ENCODE measurements around the gene PARP12. TPM values are rescaled to one million over a fixed set of nuclear protein-coding genes. Genes with fewer than 3 reads are reported as not detected.

The PARP12 gene
- total RNA-seq, 1 donor from 2014 or later: 54.6 TPM

- intact Hi-C loops (cut with DNase I): no loop called here
- no peak for DNase-seq (ENCODE audit: low spot score in 2 of 2)
These were observed 15.6 kb upstream of the PARP12 start for GRCh38 chr7:140078392-140078791.

DNA sequence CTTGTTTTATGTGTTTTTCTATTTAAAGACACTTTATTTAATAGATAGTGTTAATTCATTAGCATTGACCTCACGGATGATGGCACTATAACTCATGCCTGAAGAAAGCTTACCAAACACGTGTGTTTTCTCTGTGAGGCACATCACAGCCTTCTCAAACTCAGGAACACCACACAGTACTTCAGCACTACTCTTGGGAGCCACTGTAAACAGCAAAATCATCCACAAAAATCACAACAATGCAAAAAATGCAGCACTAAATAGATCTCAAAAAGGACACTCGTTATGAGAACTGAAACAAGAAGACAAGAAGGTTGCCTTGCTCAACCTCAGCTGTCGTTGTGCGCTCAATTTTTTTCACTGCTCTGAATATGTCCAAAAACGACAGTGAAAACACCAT is 12.0 kb upstream of the PARP12 start:
- Histone ChIP-seq H3K4me1 (no peaks in the 10 kb centered on the region), H3K9me3 (no peaks in the 10 kb centered on the region), H3K36me3 (no peaks in the 10 kb centered on the region), H3K4me3 (no peak overlapping the region), H3K27me3 (no peaks in the 10 kb centered on the region), H3K27ac (no peak overlapping the region)
- TF ChIP-seq, protein P1, sequence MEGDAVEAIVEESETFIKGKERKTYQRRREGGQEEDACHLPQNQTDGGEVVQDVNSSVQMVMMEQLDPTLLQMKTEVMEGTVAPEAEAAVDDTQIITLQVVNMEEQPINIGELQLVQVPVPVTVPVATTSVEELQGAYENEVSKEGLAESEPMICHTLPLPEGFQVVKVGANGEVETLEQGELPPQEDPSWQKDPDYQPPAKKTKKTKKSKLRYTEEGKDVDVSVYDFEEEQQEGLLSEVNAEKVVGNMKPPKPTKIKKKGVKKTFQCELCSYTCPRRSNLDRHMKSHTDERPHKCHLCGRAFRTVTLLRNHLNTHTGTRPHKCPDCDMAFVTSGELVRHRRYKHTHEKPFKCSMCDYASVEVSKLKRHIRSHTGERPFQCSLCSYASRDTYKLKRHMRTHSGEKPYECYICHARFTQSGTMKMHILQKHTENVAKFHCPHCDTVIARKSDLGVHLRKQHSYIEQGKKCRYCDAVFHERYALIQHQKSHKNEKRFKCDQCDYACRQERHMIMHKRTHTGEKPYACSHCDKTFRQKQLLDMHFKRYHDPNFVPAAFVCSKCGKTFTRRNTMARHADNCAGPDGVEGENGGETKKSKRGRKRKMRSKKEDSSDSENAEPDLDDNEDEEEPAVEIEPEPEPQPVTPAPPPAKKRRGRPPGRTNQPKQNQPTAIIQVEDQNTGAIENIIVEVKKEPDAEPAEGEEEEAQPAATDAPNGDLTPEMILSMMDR (IDR thresholded peaks at IDR 0.05): no peak
- DNase-seq (ENCODE audit: low spot score in 2 of 2): no peak
- intact Hi-C loops (cut with DNase I): no loop called here

More at GRCh38 chr7:140078392-140078791, 15.6 kb upstream of the PARP12 start:
- H3K4me1 ChIP-seq: no peaks in the 10 kb centered on the region
- no peak overlapping the region for H3K4me3 ChIP-seq
- no peaks in the 10 kb centered on the region for H3K36me3 ChIP-seq
- H3K27ac ChIP-seq: no peak overlapping the region
- TF ChIP-seq, protein P1 (IDR thresholded peaks at IDR 0.05): no peak
- no peaks in the 10 kb centered on the region for H3K27me3 ChIP-seq
- no peaks in the 10 kb centered on the region for H3K9me3 ChIP-seq

- Histone ChIP-seq H3K27me3 (no peaks in the 10 kb centered on the region), H3K4me3 (no peak overlapping the region), H3K36me3 (no peaks in the 10 kb centered on the region), H3K27ac (no peak overlapping the region), H3K4me1 (no peaks in the 10 kb centered on the region), H3K9me3 (peaks cover 0 to 23% of the 10 kb centered on the region in 2 donors)
- DNase-seq (ENCODE audit: low spot score in 2 of 2): no peak
- intact Hi-C loops (cut with DNase I): no loop called here
- TF ChIP-seq, protein P1 (IDR thresholded peaks at IDR 0.05): no peak
These were observed 7.8 kb upstream of the PARP12 start for GRCh38 chr7:140070546-140070945.

DNA sequence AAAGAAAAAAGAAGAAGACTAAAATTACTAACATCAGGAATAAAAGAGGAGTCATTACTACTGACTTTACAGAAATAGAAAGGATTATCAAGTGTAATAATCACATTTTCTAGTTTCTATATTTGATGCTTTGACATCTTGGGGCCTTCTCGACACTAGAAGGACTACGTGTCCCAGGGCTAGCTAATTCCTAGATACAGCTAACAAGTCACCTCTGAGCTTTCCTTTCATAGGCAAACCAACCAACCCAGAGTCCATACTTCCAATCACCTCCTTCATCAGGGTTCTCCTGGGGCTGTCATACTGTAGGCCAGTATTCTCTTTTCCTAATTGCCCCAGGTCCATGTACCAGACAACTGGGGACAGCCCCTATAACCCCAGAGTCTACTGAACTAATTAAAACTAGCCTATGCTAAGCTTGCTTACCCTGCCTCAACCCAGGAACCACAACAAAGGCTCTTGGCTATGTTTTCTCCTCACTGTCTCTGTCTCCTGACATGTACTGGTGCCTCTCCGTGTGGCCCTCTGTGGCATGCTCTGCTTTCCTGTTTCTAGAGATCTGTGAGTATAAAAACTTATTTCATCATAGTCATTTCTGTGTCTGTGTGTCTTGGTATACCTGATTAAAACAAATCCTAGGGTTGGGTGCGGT is 6.7 kb upstream of the PARP12 start:
- no peaks in the 10 kb centered on the region for H3K27me3 ChIP-seq
- DNase-seq (ENCODE audit: low spot score in 2 of 2): no peak
- H3K4me1 ChIP-seq: no peaks in the 10 kb centered on the region
- H3K4me3 ChIP-seq: no peak overlapping the region
- no peak overlapping the region for H3K27ac ChIP-seq
- H3K36me3 ChIP-seq: no peaks in the 10 kb centered on the region
- peaks cover 0 to 23% of the 10 kb centered on the region in 2 donors for H3K9me3 ChIP-seq
- intact Hi-C loops (cut with DNase I): no loop called here
- TF ChIP-seq, protein P1 (IDR thresholded peaks at IDR 0.05): no peak

DNA sequence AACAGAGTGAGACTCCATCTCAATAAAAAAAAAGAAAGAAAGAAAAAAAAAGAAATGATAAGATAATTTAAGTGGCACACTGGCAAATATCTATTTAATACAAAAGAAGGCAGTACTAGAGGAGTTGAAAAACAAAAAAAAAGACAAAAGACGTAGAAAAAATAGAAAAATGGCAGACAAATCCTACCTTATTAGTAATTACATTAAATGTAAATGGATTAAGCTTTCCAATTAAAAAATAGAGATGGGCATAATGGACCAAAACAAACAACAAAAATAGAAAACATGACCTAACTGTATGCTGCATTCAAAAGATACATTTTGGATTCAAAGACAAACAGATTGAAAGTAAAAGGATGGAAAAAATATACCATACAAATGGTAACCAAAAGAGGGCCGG is 5.3 kb upstream of the PARP12 start:
- TF ChIP-seq, protein P1 (IDR thresholded peaks at IDR 0.05): no peak
- Histone ChIP-seq H3K9me3 (peaks cover 0 to 23% of the 10 kb centered on the region in 2 donors), H3K36me3 (no peaks in the 10 kb centered on the region), H3K4me1 (no peaks in the 10 kb centered on the region), H3K4me3 (no peak overlapping the region), H3K27ac (no peak overlapping the region), H3K27me3 (no peaks in the 10 kb centered on the region)
- intact Hi-C loops (cut with DNase I): no loop called here
- no peak for DNase-seq (ENCODE audit: low spot score in 2 of 2)
